GM12878 (cell line): ENCODE measurements around the gene CARS2. TPM values are rescaled to one million over a fixed set of nuclear protein-coding genes. Genes with fewer than 3 reads are reported as not detected.

ENCODE experiments used
- ATAC-seq: fragments of 200-7000 bp; cut with Tn5 transposase; 3 replicates; pipeline ENCODE4 v1.9.1; 2020; ENCODE audit warnings: mild to moderate bottlenecking, moderate library complexity
- BruUV-seq: library from RNA; stranded (reverse); fragments of 400-500 nt; replicated peaks from 2 replicates; lab custom pipeline; 2021; lab: Mats Ljungman, UMichigan
- CTCF ChIA-PET: fragments of 300-600 bp; sonication (Branson Sonifier 250); formaldehyde crosslinking; extraction: SDS; loops from one replicate; lab custom pipeline; 2021; ENCODE audit warnings: inconsistent platforms; lab: Yijun Ruan, JAX
- POLR2A ChIA-PET: fragments of 350-600 bp; formaldehyde crosslinking; extraction: SDS; loops from one replicate; lab custom pipeline; 2021; ENCODE audit warnings: inconsistent platforms; lab: Charles Lee
- RAD21 ChIA-PET: fragments of 300-600 bp; sonication (Branson Sonifier 250); formaldehyde crosslinking; loops from one replicate; lab custom pipeline; 2023; ENCODE audit warnings: antibody characterized with exemption; ENCODE audit not compliant: unreplicated experiment; lab: Charles Lee
- SMC1A ChIA-PET: fragments of 300-600 bp; sonication (Branson Sonifier 250); formaldehyde crosslinking; loops from one replicate; lab custom pipeline; 2023; ENCODE audit not compliant: unreplicated experiment, uncharacterized antibody; lab: Charles Lee
- DNase-seq: peaks from one replicate; pipeline ENCODE4 v3.0.0-alpha.2; 2011; ENCODE audit warnings: low read depth, low spot score
- FAIRE-seq: peaks from 3 replicates; lab custom pipeline; 2011; peaks lifted over from hg19 to GRCh38; lab: Jason Lieb, UNC
- H2AFZ ChIP-seq: 2 replicates; pipeline ENCODE4 v1.6.0; 2011; ENCODE audit warnings: low read depth, low read length, control low read depth; ENCODE audit not compliant: control insufficient read depth
- H3K27ac ChIP-seq: 2 replicates; pipeline ENCODE4 v1.5.1; 2011; ENCODE audit warnings: control low read depth; ENCODE audit not compliant: control insufficient read depth, insufficient read depth
- H3K27me3 ChIP-seq, 2 experiments: replicated peaks in 1 of 2; 2 replicates each; pipeline versions ENCODE4 v1.6.0 to v1.6.1; 2011; ENCODE audit warnings: low read length in 1 of 2; ENCODE audit not compliant: control insufficient read depth in 2 of 2, insufficient read depth in 2 of 2
- H3K36me3 ChIP-seq, 2 experiments: 2 replicates each; pipeline ENCODE4 v1.5.1; 2011; ENCODE audit warnings: low read length in 1 of 2; ENCODE audit not compliant: control insufficient read depth in 2 of 2, insufficient read depth in 2 of 2
- H3K4me1 ChIP-seq: 2 replicates; pipeline ENCODE4 v1.6.1; 2011; ENCODE audit warnings: mild to moderate bottlenecking, low read length, moderate library complexity, mixed read lengths; ENCODE audit not compliant: control insufficient read depth, insufficient read depth
- H3K4me2 ChIP-seq: 2 replicates; pipeline ENCODE4 v1.6.0; 2011; ENCODE audit warnings: control low read depth; ENCODE audit not compliant: control insufficient read depth, insufficient read depth
- H3K4me3 ChIP-seq: fragments of 200-600 bp; sonication (generic); 2 replicates; pipeline ENCODE4 v1.5.1; 2016
- H3K79me2 ChIP-seq: 2 replicates; pipeline ENCODE4 v1.6.0; 2011; ENCODE audit warnings: low read length; ENCODE audit not compliant: control insufficient read depth, insufficient read depth
- H3K9ac ChIP-seq: 2 replicates; pipeline ENCODE4 v1.8.0; 2011; ENCODE audit warnings: low read length, control low read depth, mixed read lengths; ENCODE audit not compliant: control insufficient read depth, insufficient read depth
- H3K9me3 ChIP-seq: replicated peaks from 3 replicates; pipeline ENCODE4 v1.5.1; 2011; ENCODE audit warnings: mild to moderate bottlenecking, low read length; ENCODE audit not compliant: control insufficient read depth, insufficient read depth
- H4K20me1 ChIP-seq: 2 replicates; pipeline ENCODE4 v1.6.0; 2011; ENCODE audit not compliant: control insufficient read depth, insufficient read depth
- CBX5 ChIP-seq: sonication (generic); IDR thresholded peaks from 2 replicates; pipeline ENCODE4 v1.6.1; 2016; ENCODE audit warnings: low read depth, moderate library complexity, mild to moderate bottlenecking, inconsistent platforms
- ETV6 ChIP-seq, 2 experiments: fragments of 450-650 bp in 1 of 2; IDR thresholded peaks in 1 of 2; conservative IDR thresholded peaks in 1 of 2; 2 replicates each; pipeline ENCODE4 v1.6.1; 2014; ENCODE audit warnings: antibody characterized with exemption in 1 of 2, borderline replicate concordance in 1 of 2, low read depth in 1 of 2, mild to moderate bottlenecking in 1 of 2, moderate library complexity in 1 of 2
- HDAC2 ChIP-seq: fragments of 200-600 bp; sonication (generic); IDR thresholded peaks from 2 replicates; pipeline ENCODE4 v1.6.1; 2017
- JUND ChIP-seq: IDR thresholded peaks from 2 replicates; pipeline ENCODE4 v1.6.1; 2012; ENCODE audit warnings: low read depth, mild to moderate bottlenecking, low read length, improper control_type of control experiment, moderate library complexity
- KAT2A ChIP-seq: conservative IDR thresholded peaks from 2 replicates; pipeline ENCODE4 v1.6.1; 2011; ENCODE audit warnings: low read depth, low read length; ENCODE audit not compliant: control insufficient read depth
- MEF2A ChIP-seq: IDR thresholded peaks from 2 replicates; pipeline ENCODE4 v1.6.1; 2011; ENCODE audit warnings: low read depth, mild to moderate bottlenecking, low read length, moderate library complexity; ENCODE audit not compliant: insufficient read depth
- MTA2 ChIP-seq: fragments of 450-650 bp; IDR thresholded peaks from 2 replicates; pipeline ENCODE4 v1.6.1; 2016; ENCODE audit warnings: low read depth, mild to moderate bottlenecking, moderate library complexity
- RAD21 ChIP-seq: IDR thresholded peaks from 2 replicates; pipeline ENCODE4 v1.6.1; 2011; ENCODE audit warnings: mild to moderate bottlenecking, low read depth, low read length, moderate library complexity; ENCODE audit not compliant: insufficient read depth
- RAD51 ChIP-seq: fragments of 450-650 bp; IDR thresholded peaks from 2 replicates; pipeline ENCODE4 v1.6.1; 2016; ENCODE audit warnings: moderate library complexity, mild to moderate bottlenecking, inconsistent platforms
- SMAD5 ChIP-seq: IDR thresholded peaks from 2 replicates; pipeline ENCODE4 v1.6.1; 2016; ENCODE audit warnings: antibody characterized with exemption, low read depth
- STAT1 ChIP-seq: fragments of 450-650 bp; conservative IDR thresholded peaks from 2 replicates; pipeline ENCODE4 v1.6.1; 2014; ENCODE audit warnings: antibody characterized with exemption, mild to moderate bottlenecking
- WRNIP1 ChIP-seq: IDR thresholded peaks from 2 replicates; pipeline ENCODE4 v1.6.1; 2011; ENCODE audit warnings: low read depth, low read length, improper control_type of control experiment, borderline replicate concordance
- WGBS: methylation state at CpG from one replicate; pipeline ENCODE4 v1.1.6; 2016; ENCODE audit warnings: low lambda C conversion rate; ENCODE audit not compliant: insufficient replicate concordance, insufficient coverage; ENCODE audit errors: missing lambda C conversion rate; 5-methylcytosine and 5-hydroxymethylcytosine counted together
- in situ Hi-C: fragments of 300-500 bp; cut with MboI; formaldehyde crosslinking; loops from 9 replicates; pipeline ENCODE4 v1.14.3; 2018; ENCODE audit warnings: mixed read lengths
- intact Hi-C: fragments of 100-400 bp; cut with micrococcal nuclease; formaldehyde crosslinking; loops from one replicate; pipeline ENCODE4 v1.14.2; 2022; ENCODE audit not compliant: unreplicated experiment
- polyA plus RNA-seq, 11 experiments: library from polyadenylated mRNA; depleted of rRNA in 4 of 11; unstranded in 6 of 11; stranded (reverse) in 5 of 11; fragments of >200 nt; fragmentation: Nextera tagmentation in 4 of 11; fragmentation: Illumina TruSeq in 1 of 11; extraction: Ambion mirVana in 4 of 11; extraction: Trizol in 1 of 11; gene quantifications; 1 replicate in 1 of 11; 2 replicates in 10 of 11; pipeline versions ENCODE4 v1.2.1 to v1.2.3, GENCODE V29; 2011 to 2016; ENCODE audit warnings: inconsistent platforms in 2 of 11, missing spikeins in 2 of 11, low read depth in 1 of 11
- total RNA-seq, 4 experiments: library from RNA; depleted of rRNA in 3 of 4; stranded (reverse); fragments of >200 nt in 3 of 4; fragmentation: Illumina TruSeq in 1 of 4; extraction: Trizol in 1 of 4; gene quantifications; 2 replicates each; pipeline versions ENCODE4 v1.2.1 to v1.2.3, GENCODE V29; 2013 to 2021
- TF ChIP-seq, protein P1 (sequence below): IDR thresholded peaks from 2 replicates; pipeline ENCODE4 v1.6.1; 2012; ENCODE audit warnings: low read length, inconsistent platforms
- TF ChIP-seq, protein P2 (sequence below): IDR thresholded peaks from 2 replicates; pipeline ENCODE4 v1.6.1; 2011; ENCODE audit warnings: low read depth, low read length, improper control_type of control experiment, borderline replicate concordance
- TF ChIP-seq, protein P3 (sequence below): fragments of 150-350 bp; IDR thresholded peaks from 2 replicates; pipeline ENCODE4 v1.6.1; 2016; ENCODE audit warnings: low read depth, low read length
- TF ChIP-seq, protein P4 (sequence below): fragments of 150-350 bp; IDR thresholded peaks from 2 replicates; pipeline ENCODE4 v1.6.1; 2014; ENCODE audit warnings: mild to moderate bottlenecking, low read depth, low read length

CARS2 gene
- total and polyA plus RNA-seq, 10 of the 15 experiments (the other 5 are each of a cell fraction or from before 2014, with no cell fraction given), result 4.2 to 101 (median 61.5) TPM

DNA sequence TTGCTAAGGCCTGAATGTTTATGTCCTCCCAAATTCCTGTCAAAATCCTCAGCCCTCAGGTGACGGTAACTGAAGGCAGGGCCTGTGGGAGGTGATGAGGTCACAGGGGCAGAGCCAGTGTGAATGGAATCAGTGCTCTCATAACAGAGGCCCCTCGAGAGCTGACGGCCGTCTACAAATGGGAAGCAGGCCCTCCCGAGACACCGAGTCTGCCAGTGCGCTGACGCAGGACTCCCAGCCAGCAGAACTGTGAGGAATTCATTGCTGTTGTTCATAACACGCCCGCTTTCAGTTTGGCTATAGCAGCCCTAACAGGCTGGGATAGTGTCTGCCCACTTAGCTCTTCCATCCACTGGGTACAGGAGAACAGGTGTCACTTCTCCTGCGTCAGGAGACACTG lies 41.2 kb downstream of the CARS2 start:
- TF ChIP-seq HDAC2 (no peak), KAT2A (no peak), SMAD5 (no peak), JUND (no peak), MTA2 (no peak), RAD21 (no peak), STAT1 (no peak), CBX5 (no peak), RAD51 (no peak), WRNIP1 (no peak), ETV6 (conservative IDR thresholded peaks at IDR 0.05 in 1 of 2, IDR thresholded peaks at IDR 0.05 in 1 of 2; ENCODE audit: borderline replicate concordance in 1 of 2, low read depth in 1 of 2) (no peak), MEF2A (no peak)
- TF ChIP-seq, protein P1, sequence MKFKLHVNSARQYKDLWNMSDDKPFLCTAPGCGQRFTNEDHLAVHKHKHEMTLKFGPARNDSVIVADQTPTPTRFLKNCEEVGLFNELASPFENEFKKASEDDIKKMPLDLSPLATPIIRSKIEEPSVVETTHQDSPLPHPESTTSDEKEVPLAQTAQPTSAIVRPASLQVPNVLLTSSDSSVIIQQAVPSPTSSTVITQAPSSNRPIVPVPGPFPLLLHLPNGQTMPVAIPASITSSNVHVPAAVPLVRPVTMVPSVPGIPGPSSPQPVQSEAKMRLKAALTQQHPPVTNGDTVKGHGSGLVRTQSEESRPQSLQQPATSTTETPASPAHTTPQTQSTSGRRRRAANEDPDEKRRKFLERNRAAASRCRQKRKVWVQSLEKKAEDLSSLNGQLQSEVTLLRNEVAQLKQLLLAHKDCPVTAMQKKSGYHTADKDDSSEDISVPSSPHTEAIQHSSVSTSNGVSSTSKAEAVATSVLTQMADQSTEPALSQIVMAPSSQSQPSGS, result no peak
- TF ChIP-seq, protein P2, sequence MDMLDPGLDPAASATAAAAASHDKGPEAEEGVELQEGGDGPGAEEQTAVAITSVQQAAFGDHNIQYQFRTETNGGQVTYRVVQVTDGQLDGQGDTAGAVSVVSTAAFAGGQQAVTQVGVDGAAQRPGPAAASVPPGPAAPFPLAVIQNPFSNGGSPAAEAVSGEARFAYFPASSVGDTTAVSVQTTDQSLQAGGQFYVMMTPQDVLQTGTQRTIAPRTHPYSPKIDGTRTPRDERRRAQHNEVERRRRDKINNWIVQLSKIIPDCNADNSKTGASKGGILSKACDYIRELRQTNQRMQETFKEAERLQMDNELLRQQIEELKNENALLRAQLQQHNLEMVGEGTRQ, result no peak
- TF ChIP-seq, protein P3, sequence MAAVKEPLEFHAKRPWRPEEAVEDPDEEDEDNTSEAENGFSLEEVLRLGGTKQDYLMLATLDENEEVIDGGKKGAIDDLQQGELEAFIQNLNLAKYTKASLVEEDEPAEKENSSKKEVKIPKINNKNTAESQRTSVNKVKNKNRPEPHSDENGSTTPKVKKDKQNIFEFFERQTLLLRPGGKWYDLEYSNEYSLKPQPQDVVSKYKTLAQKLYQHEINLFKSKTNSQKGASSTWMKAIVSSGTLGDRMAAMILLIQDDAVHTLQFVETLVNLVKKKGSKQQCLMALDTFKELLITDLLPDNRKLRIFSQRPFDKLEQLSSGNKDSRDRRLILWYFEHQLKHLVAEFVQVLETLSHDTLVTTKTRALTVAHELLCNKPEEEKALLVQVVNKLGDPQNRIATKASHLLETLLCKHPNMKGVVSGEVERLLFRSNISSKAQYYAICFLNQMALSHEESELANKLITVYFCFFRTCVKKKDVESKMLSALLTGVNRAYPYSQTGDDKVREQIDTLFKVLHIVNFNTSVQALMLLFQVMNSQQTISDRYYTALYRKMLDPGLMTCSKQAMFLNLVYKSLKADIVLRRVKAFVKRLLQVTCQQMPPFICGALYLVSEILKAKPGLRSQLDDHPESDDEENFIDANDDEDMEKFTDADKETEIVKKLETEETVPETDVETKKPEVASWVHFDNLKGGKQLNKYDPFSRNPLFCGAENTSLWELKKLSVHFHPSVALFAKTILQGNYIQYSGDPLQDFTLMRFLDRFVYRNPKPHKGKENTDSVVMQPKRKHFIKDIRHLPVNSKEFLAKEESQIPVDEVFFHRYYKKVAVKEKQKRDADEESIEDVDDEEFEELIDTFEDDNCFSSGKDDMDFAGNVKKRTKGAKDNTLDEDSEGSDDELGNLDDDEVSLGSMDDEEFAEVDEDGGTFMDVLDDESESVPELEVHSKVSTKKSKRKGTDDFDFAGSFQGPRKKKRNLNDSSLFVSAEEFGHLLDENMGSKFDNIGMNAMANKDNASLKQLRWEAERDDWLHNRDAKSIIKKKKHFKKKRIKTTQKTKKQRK, result no peak
- TF ChIP-seq, protein P4, sequence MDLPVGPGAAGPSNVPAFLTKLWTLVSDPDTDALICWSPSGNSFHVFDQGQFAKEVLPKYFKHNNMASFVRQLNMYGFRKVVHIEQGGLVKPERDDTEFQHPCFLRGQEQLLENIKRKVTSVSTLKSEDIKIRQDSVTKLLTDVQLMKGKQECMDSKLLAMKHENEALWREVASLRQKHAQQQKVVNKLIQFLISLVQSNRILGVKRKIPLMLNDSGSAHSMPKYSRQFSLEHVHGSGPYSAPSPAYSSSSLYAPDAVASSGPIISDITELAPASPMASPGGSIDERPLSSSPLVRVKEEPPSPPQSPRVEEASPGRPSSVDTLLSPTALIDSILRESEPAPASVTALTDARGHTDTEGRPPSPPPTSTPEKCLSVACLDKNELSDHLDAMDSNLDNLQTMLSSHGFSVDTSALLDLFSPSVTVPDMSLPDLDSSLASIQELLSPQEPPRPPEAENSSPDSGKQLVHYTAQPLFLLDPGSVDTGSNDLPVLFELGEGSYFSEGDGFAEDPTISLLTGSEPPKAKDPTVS, result no peak
- intact Hi-C loops, result no loop called here

More for the DNA sequence above, 41.2 kb downstream of the CARS2 start:
- SMC1A ChIA-PET, result no interaction called here
- Histone ChIP-seq H3K9ac (no peak overlapping the region), H3K36me3 (peaks cover 23 to 24% of the 10 kb centered on the region in 2 experiments; a peak in 3 of 4 replicates), H3K9me3 (no peaks in the 10 kb centered on the region; the same call in 2 of the 3 replicates), H3K27ac (no peak overlapping the region), H3K4me2 (no peak overlapping the region), H2AFZ (no peak overlapping the region), H3K4me1 (no peaks in the 10 kb centered on the region), H4K20me1 (no peaks in the 10 kb centered on the region), H3K27me3 (no peaks in the 10 kb centered on the region), H3K4me3 (no peak overlapping the region), H3K79me2 (no peaks in the 10 kb centered on the region)
- RAD21 ChIA-PET, result interaction anchor here (1.6 kb wide), 1 partner anchor 12 kb away, joined by 3 read pairs; no protein-coding TSS in a partner anchor
- in situ Hi-C loops, result no loop called here
- ATAC-seq (no peak), FAIRE-seq (no peak), DNase-seq (no peak)
- CTCF ChIA-PET, result interaction anchor here (1.3 kb wide), 1 partner anchor 12 kb away, joined by 3 read pairs; no protein-coding TSS in a partner anchor
- WGBS, result 99% methylated on average over 11 of the region's 11 CpGs
- POLR2A ChIA-PET, result no interaction called here
- BruUV-seq, result no TSS peak
